ENCODE measurements around the gene RPE.

Gene RPE

GRCh38 chr2:209965723-209966122 is 36.7 kb upstream of the RPE start:
- Histone ChIP-seq H3K4me1 (peaks cover 1% of the 10 kb centered on the region; the same call in 1 of the 2 replicates), H3K36me3 (no peaks in the 10 kb centered on the region), H3K9me3 (no peaks in the 10 kb centered on the region), H3K4me3 (ENCODE audit: low read depth, low read length) (no peak overlapping the region), H3K27me3 (no peaks in the 10 kb centered on the region)
- TF ChIP-seq CTCF (IDR thresholded peaks at IDR 0.05; ENCODE audit: low read depth, low read length): no peak
- DNase-seq: no peak

GRCh38 chr2:209969692-209970091 is 32.7 kb upstream of the RPE start:
- Histone ChIP-seq H3K36me3 (no peaks in the 10 kb centered on the region), H3K4me3 (ENCODE audit: low read depth, low read length) (no peak overlapping the region), H3K9me3 (no peaks in the 10 kb centered on the region), H3K27me3 (no peaks in the 10 kb centered on the region), H3K4me1 (no peaks in the 10 kb centered on the region)
- no peak for TF ChIP-seq CTCF (IDR thresholded peaks at IDR 0.05; ENCODE audit: low read depth, low read length)
- no peak for DNase-seq

- Histone ChIP-seq H3K36me3 (no peaks in the 10 kb centered on the region), H3K9me3 (no peaks in the 10 kb centered on the region), H3K27me3 (no peaks in the 10 kb centered on the region), H3K4me1 (no peaks in the 10 kb centered on the region), H3K4me3 (ENCODE audit: low read depth, low read length) (no peak overlapping the region)
- no peak for DNase-seq
- TF ChIP-seq CTCF (IDR thresholded peaks at IDR 0.05; ENCODE audit: low read depth, low read length): no peak
Observed at GRCh38 chr2:209970271-209970670, 32.2 kb upstream of the RPE start.

- Histone ChIP-seq H3K27me3 (no peaks in the 10 kb centered on the region), H3K36me3 (no peaks in the 10 kb centered on the region), H3K4me3 (ENCODE audit: low read depth, low read length) (no peak overlapping the region), H3K9me3 (no peaks in the 10 kb centered on the region), H3K4me1 (no peaks in the 10 kb centered on the region)
- no peak for DNase-seq
- TF ChIP-seq CTCF (IDR thresholded peaks at IDR 0.05; ENCODE audit: low read depth, low read length): no peak
Observed at GRCh38 chr2:209970711-209971110, 31.7 kb upstream of the RPE start.

- no peak overlapping the region for H3K4me3 ChIP-seq (ENCODE audit: low read depth, low read length)
- TF ChIP-seq CTCF (IDR thresholded peaks at IDR 0.05; ENCODE audit: low read depth, low read length): no peak
- no peaks in the 10 kb centered on the region for H3K9me3 ChIP-seq
- no peaks in the 10 kb centered on the region for H3K4me1 ChIP-seq
- H3K27me3 ChIP-seq: no peaks in the 10 kb centered on the region
- no peak for DNase-seq
- no peaks in the 10 kb centered on the region for H3K36me3 ChIP-seq
Observed at GRCh38 chr2:209973328-209973727, 29.1 kb upstream of the RPE start.

- Histone ChIP-seq H3K4me1 (no peaks in the 10 kb centered on the region), H3K27me3 (no peaks in the 10 kb centered on the region), H3K9me3 (no peaks in the 10 kb centered on the region), H3K4me3 (ENCODE audit: low read depth, low read length) (no peak overlapping the region), H3K36me3 (no peaks in the 10 kb centered on the region)
- no peak for TF ChIP-seq CTCF (IDR thresholded peaks at IDR 0.05; ENCODE audit: low read depth, low read length)
- DNase-seq: no peak
Observed at GRCh38 chr2:209974576-209974975, 27.9 kb upstream of the RPE start.

Data from BE2C (cell line).